NB4 (cell line): ENCODE data around the gene TTYH3.
"Not testable (repeated sequence)": the region's sequence is repeated elsewhere in the genome, so short reads cannot be mapped to it uniquely, and the experiment has no call there.

Experiments
- DNase-seq: peaks from one replicate; pipeline ENCODE4 v3.0.0; 2010; ENCODE audit warnings: low read depth
- H3K4me3 ChIP-seq: one replicate; pipeline ENCODE4 v1.5.1; 2011; ENCODE audit warnings: mild to moderate bottlenecking, low read depth, low read length, moderate library complexity
- MAX ChIP-seq: IDR thresholded peaks from 2 replicates; pipeline ENCODE4 v1.6.1; 2011; ENCODE audit warnings: low read depth, low read length
- MYC ChIP-seq: IDR thresholded peaks from 2 replicates; pipeline ENCODE4 v1.6.1; 2011; ENCODE audit warnings: low read depth, low read length
- POLR2A ChIP-seq: IDR thresholded peaks from 2 replicates; pipeline ENCODE4 v1.6.1; 2011; ENCODE audit warnings: mild to moderate bottlenecking; ENCODE audit not compliant: insufficient read length; ENCODE audit errors: extremely low read depth
- TF ChIP-seq, protein P1 (sequence below): IDR thresholded peaks from one replicate; pipeline ENCODE4 v1.5.1; 2012; ENCODE audit warnings: low read depth, low read length

Gene TTYH3

GRCh38 chr7:2587778-2588177, 44.0 kb upstream of the TTYH3 start:
- H3K4me3 ChIP-seq, result no peak overlapping the region
- TF ChIP-seq, protein P1, sequence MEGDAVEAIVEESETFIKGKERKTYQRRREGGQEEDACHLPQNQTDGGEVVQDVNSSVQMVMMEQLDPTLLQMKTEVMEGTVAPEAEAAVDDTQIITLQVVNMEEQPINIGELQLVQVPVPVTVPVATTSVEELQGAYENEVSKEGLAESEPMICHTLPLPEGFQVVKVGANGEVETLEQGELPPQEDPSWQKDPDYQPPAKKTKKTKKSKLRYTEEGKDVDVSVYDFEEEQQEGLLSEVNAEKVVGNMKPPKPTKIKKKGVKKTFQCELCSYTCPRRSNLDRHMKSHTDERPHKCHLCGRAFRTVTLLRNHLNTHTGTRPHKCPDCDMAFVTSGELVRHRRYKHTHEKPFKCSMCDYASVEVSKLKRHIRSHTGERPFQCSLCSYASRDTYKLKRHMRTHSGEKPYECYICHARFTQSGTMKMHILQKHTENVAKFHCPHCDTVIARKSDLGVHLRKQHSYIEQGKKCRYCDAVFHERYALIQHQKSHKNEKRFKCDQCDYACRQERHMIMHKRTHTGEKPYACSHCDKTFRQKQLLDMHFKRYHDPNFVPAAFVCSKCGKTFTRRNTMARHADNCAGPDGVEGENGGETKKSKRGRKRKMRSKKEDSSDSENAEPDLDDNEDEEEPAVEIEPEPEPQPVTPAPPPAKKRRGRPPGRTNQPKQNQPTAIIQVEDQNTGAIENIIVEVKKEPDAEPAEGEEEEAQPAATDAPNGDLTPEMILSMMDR, result no peak
- TF ChIP-seq MYC (no peak), POLR2A (no peak), MAX (no peak)
- DNase-seq, result no peak

- H3K4me3 ChIP-seq, result no peak overlapping the region
- TF ChIP-seq POLR2A, result no peak
- TF ChIP-seq MYC, result no peak
- no peak for DNase-seq
These were observed 42.4 kb upstream of the TTYH3 start for GRCh38 chr7:2589341-2589740.

- H3K4me3 ChIP-seq, DNase-seq: not testable (repeated sequence)
These were observed 41.8 kb upstream of the TTYH3 start for GRCh38 chr7:2589941-2590340.

- no peak for TF ChIP-seq POLR2A
- TF ChIP-seq MYC, result no peak
- no peak for TF ChIP-seq MAX
- TF ChIP-seq, protein P1, result no peak
- DNase-seq, result no peak
- H3K4me3 ChIP-seq, result no peak overlapping the region
These were observed 39.4 kb upstream of the TTYH3 start for GRCh38 chr7:2592375-2592865.

DNA sequence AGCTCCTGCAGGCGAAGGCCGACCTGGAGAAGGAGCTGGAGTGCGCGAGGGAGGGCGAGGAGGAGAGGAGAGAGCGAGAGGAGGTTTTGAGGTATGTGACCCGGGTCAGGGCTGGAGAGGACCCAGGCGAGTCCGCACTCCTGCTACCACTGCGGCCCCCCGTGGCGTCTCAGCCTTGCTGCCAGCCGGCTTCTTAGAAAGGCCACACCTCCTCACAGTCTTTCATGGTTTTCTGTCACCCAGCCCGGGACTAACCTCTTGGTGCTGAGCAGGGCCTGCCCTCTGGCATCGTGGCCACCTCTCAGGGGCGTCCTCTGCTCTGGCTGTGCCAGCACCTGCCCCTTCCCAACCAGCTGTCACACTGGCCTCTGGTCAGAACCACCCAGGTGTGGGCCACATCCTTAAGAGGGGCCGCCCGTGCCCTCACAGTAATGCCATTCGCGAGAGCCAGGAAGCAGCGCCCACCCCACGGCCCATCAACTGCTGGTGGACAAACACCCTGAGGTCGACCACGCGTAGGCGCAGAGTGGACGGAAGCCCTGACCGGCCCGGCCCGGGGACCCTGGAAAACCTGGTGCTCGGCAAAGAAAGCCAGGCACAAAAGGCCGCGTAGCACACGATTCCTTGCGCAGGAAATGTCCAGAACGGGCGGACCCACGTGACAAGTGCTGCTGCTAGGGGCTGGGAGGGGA, 38.6 kb upstream of the TTYH3 start:
- DNase-seq, result no peak
- H3K4me3 ChIP-seq, result no peak overlapping the region
- TF ChIP-seq MYC, result no peak
- no peak for TF ChIP-seq POLR2A
- TF ChIP-seq, protein P1, result no peak
- no peak for TF ChIP-seq MAX

GRCh38 chr7:2594599-2594998, 37.2 kb upstream of the TTYH3 start:
- TF ChIP-seq MYC (no peak), POLR2A (no peak), MAX (no peak)
- TF ChIP-seq, protein P1, result no peak
- H3K4me3 ChIP-seq, result no peak overlapping the region
- DNase-seq, result no peak
